IMR-90 (cell line): ENCODE measurements around the gene SHISAL1. TPM values are rescaled to one million over a fixed set of nuclear protein-coding genes. Genes with fewer than 3 reads are reported as not detected.

Source experiments
- ATAC-seq: fragments of 200-7000 bp; cut with Tn5 transposase; 2 replicates; pipeline ENCODE4 v1.9.1; 2020; ENCODE audit warnings: low read depth, mild to moderate bottlenecking, moderate library complexity
- BruUV-seq: library from RNA; stranded (reverse); fragments of 400-500 nt; replicated peaks from 2 replicates; lab custom pipeline; 2021; lab: Mats Ljungman, UMichigan
- CTCF ChIA-PET: fragments of 300-600 bp; formaldehyde crosslinking; extraction: SDS; loops from one replicate; lab custom pipeline; 2021; ENCODE audit warnings: antibody characterized with exemption; lab: Yijun Ruan, JAX
- POLR2A ChIA-PET: fragments of 300-600 bp; sonication (Branson Sonifier 250); formaldehyde crosslinking; loops from one replicate; lab custom pipeline; 2022; ENCODE audit warnings: antibody characterized with exemption; ENCODE audit not compliant: unreplicated experiment; lab: Charles Lee
- DNase-seq: peaks from one replicate; pipeline ENCODE4 v3.0.0; 2013
- H2AFZ ChIP-seq: replicated peaks from 2 replicates; pipeline ENCODE3; 2013; ENCODE audit warnings: low read length, mild to moderate bottlenecking; ENCODE audit not compliant: poor library complexity
- H2AK5ac ChIP-seq: 2 replicates; pipeline ENCODE4 v1.6.1; 2013; ENCODE audit warnings: low read depth, low read length, inconsistent platforms
- H2AK9ac ChIP-seq: replicated peaks from 2 replicates; pipeline ENCODE3; 2013; ENCODE audit warnings: mild to moderate bottlenecking, low read depth, low read length, moderate library complexity; ENCODE audit not compliant: poor library complexity
- H2BK120ac ChIP-seq: 2 replicates; pipeline ENCODE4 v1.6.1; 2013; ENCODE audit warnings: low read depth, low read length, inconsistent platforms
- H2BK15ac ChIP-seq: 3 replicates; pipeline ENCODE4 v1.6.1; 2013; ENCODE audit warnings: low read depth, low read length, inconsistent platforms
- H2BK20ac ChIP-seq: 2 replicates; pipeline ENCODE4 v1.6.1; 2013; ENCODE audit warnings: low read depth, mild to moderate bottlenecking, inconsistent platforms, low read length, moderate library complexity
- H2BK5ac ChIP-seq: 2 replicates; pipeline ENCODE4 v1.6.1; 2013; ENCODE audit warnings: mild to moderate bottlenecking, low read depth, low read length, inconsistent platforms; ENCODE audit not compliant: poor library complexity, severe bottlenecking
- H3K14ac ChIP-seq: replicated peaks from 2 replicates; pipeline ENCODE4 v1.6.1; 2013; ENCODE audit warnings: low read depth, low read length, inconsistent platforms
- H3K18ac ChIP-seq: 2 replicates; pipeline ENCODE4 v1.6.1; 2013; ENCODE audit warnings: low read depth, low read length, control low read depth
- H3K23ac ChIP-seq: 2 replicates; pipeline ENCODE4 v1.6.1; 2013; ENCODE audit warnings: low read depth, low read length, inconsistent platforms
- H3K27ac ChIP-seq: 2 replicates; pipeline ENCODE4 v1.5.1; 2013; ENCODE audit warnings: mild to moderate bottlenecking, control low read depth, low read length; ENCODE audit not compliant: insufficient read depth
- H3K27me3 ChIP-seq: 2 replicates; pipeline ENCODE4 v1.6.1; 2013; ENCODE audit warnings: low read length; ENCODE audit not compliant: control insufficient read depth, insufficient read depth
- H3K36me3 ChIP-seq: 2 replicates; pipeline ENCODE4 v1.6.1; 2013; ENCODE audit warnings: low read length, mixed read lengths; ENCODE audit not compliant: control insufficient read depth, insufficient read depth
- H3K4ac ChIP-seq: 2 replicates; pipeline ENCODE4 v1.6.1; 2013; ENCODE audit warnings: low read depth, low read length, inconsistent platforms
- H3K4me1 ChIP-seq: 2 replicates; pipeline ENCODE4 v1.6.1; 2013; ENCODE audit warnings: low read length, mixed read lengths; ENCODE audit not compliant: control insufficient read depth, insufficient read depth
- H3K4me2 ChIP-seq: 2 replicates; pipeline ENCODE4 v1.6.1; 2013; ENCODE audit warnings: low read depth, mild to moderate bottlenecking, control low read depth, low read length, moderate library complexity
- H3K4me3 ChIP-seq: 2 replicates; pipeline ENCODE4 v1.5.1; 2013; ENCODE audit warnings: low read depth, mild to moderate bottlenecking, control low read depth, low read length, moderate library complexity; ENCODE audit not compliant: insufficient read depth
- H3K56ac ChIP-seq: 2 replicates; pipeline ENCODE4 v1.6.1; 2013; ENCODE audit warnings: low read length, inconsistent platforms; ENCODE audit not compliant: insufficient read depth; ENCODE audit errors: extremely low read depth
- H3K79me1 ChIP-seq, 2 experiments: 2 replicates each; pipeline ENCODE4 v1.6.1; 2013; ENCODE audit warnings: low read length in 2 of 2, inconsistent platforms in 1 of 2, low read depth in 1 of 2
- H3K9ac ChIP-seq: 2 replicates; pipeline ENCODE4 v1.6.1; 2013; ENCODE audit warnings: low read depth, low read length, control low read depth
- H3K9me1 ChIP-seq: 2 replicates; pipeline ENCODE4 v1.6.1; 2013; ENCODE audit warnings: low read length, inconsistent platforms; ENCODE audit not compliant: insufficient read depth
- H3K9me3 ChIP-seq: 2 replicates; pipeline ENCODE4 v1.6.1; 2013; ENCODE audit warnings: low read length; ENCODE audit not compliant: control insufficient read depth, insufficient read depth
- H4K20me1 ChIP-seq: 2 replicates; pipeline ENCODE4 v1.6.1; 2013; ENCODE audit warnings: low read length, inconsistent platforms; ENCODE audit not compliant: insufficient read depth
- H4K5ac ChIP-seq: 2 replicates; pipeline ENCODE4 v1.6.1; 2013; ENCODE audit warnings: mild to moderate bottlenecking, low read depth, low read length, control low read depth
- H4K8ac ChIP-seq, 2 experiments: 2 replicates each; pipeline ENCODE4 v1.6.1; 2013; ENCODE audit warnings: low read depth in 2 of 2, low read length in 2 of 2, control low read depth in 1 of 2, inconsistent platforms in 1 of 2
- H4K91ac ChIP-seq: 2 replicates; pipeline ENCODE4 v1.6.1; 2013; ENCODE audit warnings: low read depth, low read length, inconsistent platforms; ENCODE audit not compliant: insufficient read depth
- CHD1 ChIP-seq: IDR thresholded peaks from 2 replicates; pipeline ENCODE4 v1.6.1; 2012; ENCODE audit warnings: low read depth, low read length, improper control_type of control experiment
- FOS ChIP-seq: fragments of 150-350 bp; IDR thresholded peaks from 2 replicates; pipeline ENCODE4 v1.6.1; 2016; ENCODE audit warnings: low read depth, low read length
- MXI1 ChIP-seq: IDR thresholded peaks from 2 replicates; pipeline ENCODE4 v1.6.1; 2012; ENCODE audit warnings: low read depth, mild to moderate bottlenecking, low read length, moderate library complexity, borderline replicate concordance
- SMC3 ChIP-seq: fragments of 150-350 bp; IDR thresholded peaks from 2 replicates; pipeline ENCODE4 v1.6.1; 2016; ENCODE audit warnings: low read depth, mild to moderate bottlenecking, antibody characterized with exemption, low read length, moderate library complexity
- WGBS, 2 experiments: methylation state at CpG; one replicate each; pipeline versions ENCODE4 v1.1.5 to v1.1.7; 2013; ENCODE audit warnings: missing lambda C conversion rate in 2 of 2; ENCODE audit not compliant: insufficient read length in 1 of 2; ENCODE audit errors: extremely low coverage in 2 of 2; 5-methylcytosine and 5-hydroxymethylcytosine counted together
- dilution Hi-C: fragments of 300-500 bp; cut with HindIII; formaldehyde crosslinking; loops from one replicate; pipeline ENCODE4 v1.14.3; 2018; ENCODE audit warnings: low sequenced_read_pairs; ENCODE audit not compliant: unreplicated experiment
- in situ Hi-C: fragments of 300-500 bp; cut with MboI; formaldehyde crosslinking; loops from 3 replicates; pipeline ENCODE4 v1.14.3; 2019; ENCODE audit warnings: low sequenced_read_pairs, inconsistent platforms, mixed read lengths
- intact Hi-C: fragments of 100-400 bp; cut with micrococcal nuclease; formaldehyde crosslinking; loops from 2 replicates; pipeline ENCODE4 v1.10.0; 2022
- polyA plus RNA-seq, 3 experiments: library from polyadenylated mRNA; depleted of rRNA; stranded (reverse); fragments of >200 nt; gene quantifications; 2 replicates each; pipeline ENCODE4 v1.2.3, GENCODE V29; 2012; ENCODE audit warnings: low replicate concordance in 1 of 3
- total RNA-seq: library from RNA; depleted of rRNA; stranded (reverse); fragments of >200 nt; gene quantifications from 2 replicates; pipeline ENCODE4 v1.2.3, GENCODE V29; 2012

The SHISAL1 gene
- total and polyA plus RNA-seq, 2 of the 4 experiments (the other 2 are of a cell fraction), result 1.0 to 1.4 TPM

DNA sequence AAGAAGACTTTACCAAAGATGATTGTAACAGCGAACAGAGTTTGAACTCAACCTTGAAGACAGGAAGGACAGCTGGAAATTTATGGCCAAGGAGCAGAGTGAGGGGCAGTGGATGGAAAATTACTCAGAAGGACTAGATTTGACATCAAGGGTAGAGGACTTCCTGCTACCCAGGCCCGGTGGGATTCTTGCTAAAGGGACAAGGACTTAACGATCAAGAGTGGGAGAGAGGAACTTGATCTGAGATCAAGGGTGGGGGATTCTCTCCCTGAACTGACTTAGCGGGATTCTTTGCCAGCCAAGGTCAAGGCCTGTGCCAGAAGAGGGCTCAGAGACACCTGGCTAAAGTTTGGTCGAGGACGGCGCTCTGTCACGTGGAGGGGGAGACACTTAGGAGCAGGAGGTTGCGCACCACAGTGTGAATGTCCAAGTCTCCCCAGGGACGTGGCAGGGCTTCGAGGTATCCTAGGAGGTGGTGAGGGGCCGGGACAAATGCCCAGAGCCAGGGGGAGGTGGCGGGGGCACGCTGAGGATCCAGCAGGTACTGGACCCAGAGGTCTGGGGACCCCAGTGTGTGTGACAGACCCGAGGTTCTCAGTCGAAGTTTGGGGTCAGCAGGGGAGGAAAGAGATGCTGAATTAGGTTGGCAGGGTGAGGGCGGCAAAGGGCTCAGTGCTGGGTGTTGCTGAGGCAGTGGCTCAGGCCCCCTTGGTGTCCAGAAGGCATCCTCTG lies 46.1 kb upstream of the SHISAL1 start:
- Histone ChIP-seq H4K8ac (peak overlapping the region in 1 of 2 experiments; percentile 19; a peak in 2 of 4 replicates), H2AFZ (peak overlapping the region; percentile 27), H2BK5ac (no peak overlapping the region), H3K9ac (no peak overlapping the region), H3K36me3 (no peaks in the 10 kb centered on the region), H2AK9ac (peak overlapping the region; percentile 34), H3K4me2 (no peak overlapping the region), H3K23ac (peak overlapping the region; percentile 7; the same call in 1 of the 2 replicates), H3K27ac (no peak overlapping the region), H3K9me3 (no peaks in the 10 kb centered on the region), H3K4me3 (no peak overlapping the region), H3K18ac (no peak overlapping the region; the same call in 1 of the 2 replicates), H2BK15ac (peak overlapping the region; percentile 75; the same call in 2 of the 3 replicates), H4K5ac (no peak overlapping the region; the same call in 1 of the 2 replicates), H2BK120ac (peak overlapping the region; percentile 74), H2BK20ac (peak overlapping the region; percentile 51), H3K56ac (no peak overlapping the region), H3K27me3 (no peaks in the 10 kb centered on the region), H3K4me1 (peaks cover 39% of the 10 kb centered on the region), H4K91ac (peak overlapping the region; percentile 69), H4K20me1 (no peaks in the 10 kb centered on the region), H3K4ac (peak overlapping the region; percentile 68), H3K14ac (peak overlapping the region; percentile 23), H2AK5ac (peak overlapping the region; percentile 66), H3K79me1 (peaks cover 0 to 5% of the 10 kb centered on the region in 2 experiments; a peak in 1 of 4 replicates), H3K9me1 (peaks cover 21% of the 10 kb centered on the region)
- ATAC-seq (no peak), DNase-seq (no peak)
- ChIA-PET CTCF (interaction anchor here (1.1 kb wide), 1 partner anchor 207 kb away, joined by 3 read pairs; no protein-coding TSS in a partner anchor), POLR2A (no interaction called here)
- in situ Hi-C loops, result no loop called here
- WGBS, 2 experiments, result 93% methylated on average over 9 of the region's 17 CpGs; no CpG with 5 or more reads in 1 of the 2 experiments
- no TSS peak for BruUV-seq
- intact Hi-C loops, result no loop called here
- dilution Hi-C loops, result no loop called here
- no peak for TF ChIP-seq FOS
- no peak for TF ChIP-seq SMC3
- TF ChIP-seq CHD1, result no peak
- TF ChIP-seq MXI1, result no peak
